Testis (tissue), 3 donors: Measurements from ENCODE around the gene MFSD11. TPM values are rescaled to one million over a fixed set of nuclear protein-coding genes. Genes with fewer than 3 reads are reported as not detected.
"Not testable (repeated sequence)": the region's sequence is repeated elsewhere in the genome, so short reads cannot be mapped to it uniquely, and the experiment has no call there.

ENCODE experiments used
- DNase-seq: peaks from one replicate; pipeline ENCODE4 v3.0.0-alpha.2; 2019
- H3K27ac ChIP-seq, 2 donors: fragments of 200-600 bp; sonication (generic); one replicate each; pipeline ENCODE4 v1.5.1; 2019
- H3K27me3 ChIP-seq: fragments of 200-600 bp; sonication (generic); one replicate; pipeline ENCODE4 v1.5.1; 2019
- H3K36me3 ChIP-seq: fragments of 200-600 bp; sonication (generic); one replicate; pipeline ENCODE4 v1.5.1; 2017; ENCODE audit warnings: low read depth; ENCODE audit errors: missing control alignments
- H3K4me1 ChIP-seq: fragments of 200-600 bp; sonication (generic); one replicate; pipeline ENCODE4 v1.5.1; 2019
- H3K4me3 ChIP-seq, 2 donors: fragments of 200-600 bp; sonication (generic); one replicate each; pipeline ENCODE4 v1.5.1; 2017 to 2019
- H3K9me3 ChIP-seq: fragments of 200-600 bp; sonication (generic); one replicate; pipeline ENCODE4 v1.5.1; 2017
- POLR2A ChIP-seq: fragments of 450-650 bp; IDR thresholded peaks from one replicate; pipeline ENCODE4 v1.6.1; 2017; ENCODE audit warnings: antibody characterized with exemption, mild to moderate bottlenecking, moderate library complexity
- WGBS, 2 donors: methylation state at CpG; one replicate each; pipeline ENCODE4 v1.1.5; 2018; 5-methylcytosine and 5-hydroxymethylcytosine counted together
- intact Hi-C: fragments of 100-400 bp; cut with DNase I; formaldehyde crosslinking; loops from one replicate; pipeline ENCODE4 v1.15.1; 2023; ENCODE audit warnings: low total_unique reads
- polyA plus RNA-seq: library from polyadenylated mRNA; stranded (reverse); fragments of 350-450 nt; fragmentation: Illumina TruSeq; extraction: RNeasy Lipid Tissue Mini Kit (QIAGEN cat#74804); gene quantifications from one replicate; pipeline ENCODE4 v1.2.3, GENCODE V29; 2014; ENCODE audit warnings: low read depth, low replicate concordance; ENCODE audit not compliant: insufficient read depth
- total RNA-seq, 2 donors: library from RNA; depleted of rRNA; stranded (reverse); fragments of >200 nt; gene quantifications; one replicate each; pipeline ENCODE4 v1.2.3, GENCODE V29; 2016
- TF ChIP-seq, protein P1 (sequence below), 3 experiments: fragments of 450-650 bp in 2 of 3; fragments of 200-600 bp in 1 of 3; sonication (generic) in 1 of 3; IDR thresholded peaks; one replicate each; pipeline ENCODE4 v1.5.1; 2016 to 2019; ENCODE audit warnings: antibody characterized with exemption in 3 of 3, mild to moderate bottlenecking in 2 of 3, moderate library complexity in 1 of 3

The MFSD11 gene
- total and polyA plus RNA-seq, 3 donors from 2014 or later = 38.5 to 102 (median 51.7) TPM

DNA sequence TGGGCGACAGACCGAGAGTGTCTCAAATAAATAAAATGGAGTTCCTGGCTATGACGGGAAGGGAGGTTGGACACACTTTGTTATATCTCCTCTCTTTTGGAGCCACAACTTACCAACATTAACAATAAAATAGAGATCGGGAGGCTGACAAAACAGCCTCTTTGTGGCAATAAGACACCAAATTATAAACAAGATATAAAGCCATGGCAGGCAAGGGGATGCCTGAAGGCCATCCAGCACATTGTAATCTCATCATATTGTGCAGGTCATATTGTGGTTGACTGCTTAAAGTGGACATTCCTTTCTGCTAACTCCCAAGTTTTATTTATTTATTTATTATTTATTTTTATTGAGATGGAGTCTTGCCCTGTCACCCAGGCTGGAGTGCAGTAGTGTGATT is 70.4 kb downstream of the MFSD11 start:
- Histone ChIP-seq H3K27me3 (no peaks in the 10 kb centered on the region), H3K36me3 (no peaks in the 10 kb centered on the region), H3K9me3 (no peaks in the 10 kb centered on the region), H3K27ac (no peak overlapping the region), H3K4me3 (no peak overlapping the region), H3K4me1 (peaks cover 4% of the 10 kb centered on the region)
- TF ChIP-seq POLR2A = no peak
- TF ChIP-seq, protein P1, sequence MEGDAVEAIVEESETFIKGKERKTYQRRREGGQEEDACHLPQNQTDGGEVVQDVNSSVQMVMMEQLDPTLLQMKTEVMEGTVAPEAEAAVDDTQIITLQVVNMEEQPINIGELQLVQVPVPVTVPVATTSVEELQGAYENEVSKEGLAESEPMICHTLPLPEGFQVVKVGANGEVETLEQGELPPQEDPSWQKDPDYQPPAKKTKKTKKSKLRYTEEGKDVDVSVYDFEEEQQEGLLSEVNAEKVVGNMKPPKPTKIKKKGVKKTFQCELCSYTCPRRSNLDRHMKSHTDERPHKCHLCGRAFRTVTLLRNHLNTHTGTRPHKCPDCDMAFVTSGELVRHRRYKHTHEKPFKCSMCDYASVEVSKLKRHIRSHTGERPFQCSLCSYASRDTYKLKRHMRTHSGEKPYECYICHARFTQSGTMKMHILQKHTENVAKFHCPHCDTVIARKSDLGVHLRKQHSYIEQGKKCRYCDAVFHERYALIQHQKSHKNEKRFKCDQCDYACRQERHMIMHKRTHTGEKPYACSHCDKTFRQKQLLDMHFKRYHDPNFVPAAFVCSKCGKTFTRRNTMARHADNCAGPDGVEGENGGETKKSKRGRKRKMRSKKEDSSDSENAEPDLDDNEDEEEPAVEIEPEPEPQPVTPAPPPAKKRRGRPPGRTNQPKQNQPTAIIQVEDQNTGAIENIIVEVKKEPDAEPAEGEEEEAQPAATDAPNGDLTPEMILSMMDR (IDR thresholded peaks at IDR 0.05) = no peak
- intact Hi-C loops = no loop called here
- no peak for DNase-seq
- 66 to 78% methylated on average over 4 of the region's 4 CpGs for WGBS, 2 donors

DNA sequence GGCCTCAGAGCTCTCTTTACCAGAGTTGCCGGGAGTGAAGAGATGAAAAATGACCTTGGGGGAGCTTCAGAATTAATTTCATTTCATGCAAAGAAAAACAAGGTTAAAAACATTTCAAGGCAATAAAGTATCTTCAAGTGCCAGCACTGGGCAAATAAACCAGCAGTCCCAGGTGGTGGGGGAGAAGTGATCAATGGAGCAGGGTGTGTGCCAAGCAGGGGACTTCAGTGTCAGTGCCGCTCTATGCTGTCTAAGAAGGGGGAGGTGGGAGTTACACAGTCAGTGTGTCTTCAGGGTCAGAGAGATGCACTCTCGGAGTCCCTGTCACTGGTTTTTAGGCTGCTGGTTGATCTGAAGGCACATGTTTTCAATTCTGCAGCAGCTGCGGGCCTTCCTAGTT is 73.0 kb downstream of the MFSD11 start:
- no peaks in the 10 kb centered on the region for H3K36me3 ChIP-seq
- intact Hi-C loops = no loop called here
- H3K4me1 ChIP-seq = peaks cover 4% of the 10 kb centered on the region
- 52 to 66% methylated on average over 4 of the region's 4 CpGs for WGBS, 2 donors
- no peak overlapping the region for H3K4me3 ChIP-seq
- H3K27me3 ChIP-seq = no peaks in the 10 kb centered on the region
- no peak for DNase-seq
- H3K9me3 ChIP-seq = no peaks in the 10 kb centered on the region
- H3K27ac ChIP-seq = no peak overlapping the region
- TF ChIP-seq, protein P1 (IDR thresholded peaks at IDR 0.05) = no peak
- no peak for TF ChIP-seq POLR2A

DNA sequence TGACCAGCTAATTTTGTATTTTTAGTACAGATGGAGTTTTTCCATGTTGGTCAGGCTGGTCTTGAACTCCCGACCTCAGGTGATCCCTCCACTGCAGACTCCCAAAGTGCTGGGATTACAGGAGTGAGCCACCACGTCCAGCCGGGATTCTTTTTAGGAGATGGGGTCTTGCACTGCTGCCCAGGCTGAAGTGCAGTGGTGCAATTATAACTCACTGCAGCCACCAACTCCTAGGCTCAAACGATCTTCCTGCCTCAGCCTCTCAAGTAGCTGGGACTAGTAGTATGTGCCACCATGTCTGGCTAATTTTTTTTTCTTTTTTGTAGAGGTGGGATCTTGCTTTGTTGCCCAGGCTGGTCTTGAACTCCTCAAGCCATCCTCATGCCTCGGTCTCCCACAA is 73.9 kb downstream of the MFSD11 start:
- H3K9me3 ChIP-seq = no peaks in the 10 kb centered on the region
- DNase-seq = no peak
- WGBS, 2 donors = 88 to 95% methylated on average over 5 of the region's 5 CpGs
- no peak overlapping the region for H3K4me3 ChIP-seq
- TF ChIP-seq POLR2A = no peak
- TF ChIP-seq, protein P1 (IDR thresholded peaks at IDR 0.05) = no peak
- H3K27me3 ChIP-seq = no peaks in the 10 kb centered on the region
- no peak overlapping the region for H3K27ac ChIP-seq
- intact Hi-C loops = no loop called here
- H3K36me3 ChIP-seq = no peaks in the 10 kb centered on the region
- peaks cover 4% of the 10 kb centered on the region for H3K4me1 ChIP-seq

DNA sequence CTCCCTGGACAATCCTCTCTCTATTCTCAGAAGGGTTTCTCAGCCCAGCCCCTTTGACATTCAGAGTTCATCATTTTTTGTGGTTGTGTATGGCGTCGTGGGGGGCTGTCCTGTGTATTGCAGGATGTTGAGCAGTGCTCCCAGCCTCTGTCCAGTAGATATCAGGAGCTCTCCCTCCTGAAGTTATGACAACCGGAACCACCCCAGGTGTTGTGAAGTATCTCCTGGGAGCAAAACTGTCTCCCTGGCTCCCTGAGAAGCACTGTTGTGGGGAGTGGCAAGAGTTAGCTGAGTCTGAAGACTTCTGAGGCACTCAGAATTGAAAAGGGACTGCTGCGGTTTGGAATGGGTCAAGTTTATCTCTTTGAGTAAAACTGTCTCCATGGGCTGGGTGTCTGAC is 74.3 kb downstream of the MFSD11 start:
- no peak overlapping the region for H3K27ac ChIP-seq
- intact Hi-C loops = no loop called here
- no peaks in the 10 kb centered on the region for H3K36me3 ChIP-seq
- no peaks in the 10 kb centered on the region for H3K9me3 ChIP-seq
- H3K27me3 ChIP-seq = no peaks in the 10 kb centered on the region
- WGBS, 2 donors = 85 to 86% methylated on average over 4 of the region's 4 CpGs
- TF ChIP-seq, protein P1 (IDR thresholded peaks at IDR 0.05) = no peak
- TF ChIP-seq POLR2A = no peak
- H3K4me3 ChIP-seq = no peak overlapping the region
- H3K4me1 ChIP-seq = peaks cover 4% of the 10 kb centered on the region
- no peak for DNase-seq

DNA sequence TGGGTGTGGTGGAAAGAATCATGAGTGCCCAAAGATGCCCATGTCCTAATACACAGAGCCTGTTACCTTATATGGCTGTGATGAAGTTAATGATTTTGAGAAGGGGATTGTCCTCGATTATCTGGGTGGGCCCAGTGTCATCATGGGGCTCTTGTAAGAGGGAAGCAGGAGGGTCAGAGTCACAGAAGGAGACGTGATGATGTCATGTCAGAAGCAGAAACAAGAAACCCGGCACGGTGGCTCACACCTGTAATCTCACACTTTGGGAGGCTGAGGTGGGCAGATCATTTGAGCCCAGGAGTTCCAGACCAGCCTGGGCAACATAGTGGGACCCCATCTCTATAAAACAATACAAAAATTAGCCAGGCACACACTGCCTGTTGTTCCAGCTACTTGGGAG is 75.0 kb downstream of the MFSD11 start:
- DNase-seq = no peak
- intact Hi-C loops = no loop called here
- TF ChIP-seq POLR2A = no peak
- TF ChIP-seq, protein P1 (IDR thresholded peaks at IDR 0.05) = no peak
- Histone ChIP-seq H3K27ac (no peak overlapping the region), H3K4me3 (no peak overlapping the region), H3K9me3 (no peaks in the 10 kb centered on the region), H3K27me3 (no peaks in the 10 kb centered on the region), H3K36me3 (no peaks in the 10 kb centered on the region), H3K4me1 (peaks cover 4% of the 10 kb centered on the region)
- WGBS, 2 donors = 76 to 91% methylated on average over 4 of the region's 4 CpGs

DNA sequence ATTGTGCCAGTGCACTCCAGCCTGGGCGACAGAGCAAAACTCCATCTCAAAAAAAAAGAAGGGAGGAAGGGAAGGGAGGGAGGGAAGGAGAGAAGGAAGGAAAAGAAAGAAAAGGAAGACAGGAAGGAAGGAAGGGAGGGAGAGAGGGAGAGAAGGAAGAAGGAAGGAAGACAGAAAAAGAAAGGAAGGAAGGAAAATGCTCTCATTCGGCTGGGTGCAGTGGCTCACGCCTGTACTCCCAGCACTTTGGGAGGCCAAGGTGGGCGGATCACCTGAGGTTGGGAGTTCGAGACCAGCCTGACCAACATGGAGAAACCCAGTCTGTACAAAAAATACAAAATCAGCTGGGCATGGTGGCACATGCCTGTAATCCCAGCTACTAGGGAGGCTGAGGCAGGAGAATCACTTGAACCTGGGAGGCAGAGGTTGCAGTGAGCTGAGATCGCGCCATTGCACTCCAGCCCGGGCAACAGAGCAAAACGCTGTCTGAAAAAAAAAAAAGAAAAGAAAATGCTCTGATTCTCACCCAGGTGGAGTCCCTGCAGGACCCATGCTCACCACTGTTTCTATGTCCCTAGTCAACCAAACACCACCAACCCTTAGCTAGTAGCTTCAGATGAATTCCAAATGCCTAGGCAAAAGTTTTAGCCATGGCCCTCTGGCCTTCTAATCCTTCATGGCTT is 78.1 kb downstream of the MFSD11 start:
- H3K36me3 ChIP-seq, H3K4me1 ChIP-seq, H3K4me3 ChIP-seq, H3K9me3 ChIP-seq, DNase-seq, H3K27me3 ChIP-seq, H3K27ac ChIP-seq, intact Hi-C loops: not testable (repeated sequence)
- 81 to 88% methylated on average over 9 of the region's 9 CpGs for WGBS, 2 donors
